Fibroblast of lung (primary cell): ENCODE measurements around the gene PHTF1. TPM values are rescaled to one million over a fixed set of nuclear protein-coding genes. Genes with fewer than 3 reads are reported as not detected.

Experiments
- DNase-seq, 2 donors: peaks; one replicate each; pipeline versions ENCODE4 v3.0.0 to v3.0.0-alpha.2; 2010; ENCODE audit warnings: low read depth in 2 of 2
- H2AFZ ChIP-seq: 2 replicates; pipeline ENCODE4 v1.5.1; 2012; ENCODE audit warnings: low read length, control low read depth, inconsistent platforms
- H3K27ac ChIP-seq: 2 replicates; pipeline ENCODE4 v1.5.1; 2011; ENCODE audit warnings: low read length, control low read depth; ENCODE audit not compliant: insufficient read depth
- H3K27me3 ChIP-seq: 2 replicates; pipeline ENCODE4 v1.5.1; 2011; ENCODE audit warnings: mild to moderate bottlenecking, low read length; ENCODE audit not compliant: control insufficient read depth, insufficient read depth
- H3K36me3 ChIP-seq: 2 replicates; pipeline ENCODE4 v1.5.1; 2011; ENCODE audit warnings: low read length; ENCODE audit not compliant: control insufficient read depth, insufficient read depth
- H3K4me1 ChIP-seq: 2 replicates; pipeline ENCODE4 v1.5.1; 2011; ENCODE audit warnings: low read length; ENCODE audit not compliant: control insufficient read depth, insufficient read depth; ENCODE audit errors: extremely low read depth
- H3K4me2 ChIP-seq: 2 replicates; pipeline ENCODE4 v1.5.1; 2011; ENCODE audit warnings: low read length, control low read depth; ENCODE audit not compliant: insufficient read depth; ENCODE audit errors: extremely low read depth
- H3K4me3 ChIP-seq, 4 experiments: fragments of 200-600 bp in 1 of 4; sonication (generic) in 1 of 4; replicated peaks in 1 of 4; 2 replicates each; pipeline ENCODE4 v1.5.1; 2011 to 2016; ENCODE audit warnings: low read length in 4 of 4, low read depth in 3 of 4, mild to moderate bottlenecking in 3 of 4, control low read depth in 2 of 4, inconsistent platforms in 1 of 4, mixed read lengths in 1 of 4; ENCODE audit not compliant: insufficient read depth in 1 of 4; ENCODE audit errors: control extremely low read depth in 1 of 4
- H3K79me2 ChIP-seq: 2 replicates; pipeline ENCODE4 v1.5.1; 2012; ENCODE audit warnings: mild to moderate bottlenecking, low read length, inconsistent platforms; ENCODE audit not compliant: control insufficient read depth, insufficient read depth
- H3K9ac ChIP-seq: 2 replicates; pipeline ENCODE4 v1.5.1; 2011; ENCODE audit warnings: mild to moderate bottlenecking, low read length, control low read depth; ENCODE audit not compliant: insufficient read depth
- H3K9me3 ChIP-seq: 2 replicates; pipeline ENCODE4 v1.5.1; 2012; ENCODE audit warnings: low read depth, low read length; ENCODE audit not compliant: control insufficient read depth, insufficient read depth
- H4K20me1 ChIP-seq: 2 replicates; pipeline ENCODE4 v1.5.1; 2011; ENCODE audit warnings: low read length; ENCODE audit not compliant: control insufficient read depth, insufficient read depth; ENCODE audit errors: extremely low read depth
- EZH2 ChIP-seq: IDR thresholded peaks from 2 replicates; pipeline ENCODE4 v1.5.1; 2012; ENCODE audit warnings: low read length, control low read depth, mild to moderate bottlenecking; ENCODE audit errors: missing control alignments
- polyA plus RNA-seq, 2 donors: library from polyadenylated mRNA; depleted of rRNA in 1 of 2; stranded (reverse) in 1 of 2; unstranded in 1 of 2; fragments of >200 nt; gene quantifications; 2 replicates each; pipeline ENCODE4 v1.2.1, GENCODE V29; 2011 to 2012; ENCODE audit warnings: missing spikeins in 1 of 2
- total RNA-seq: library from RNA; depleted of rRNA; stranded (reverse); fragments of >200 nt; gene quantifications from 2 replicates; pipeline ENCODE4 v1.2.1, GENCODE V29; 2014
- TF ChIP-seq, protein P1 (sequence below), 2 donors: IDR thresholded peaks in 1 of 2; conservative IDR thresholded peaks in 1 of 2; 1 replicate in 1 of 2; 2 replicates in 1 of 2; pipeline ENCODE4 v1.5.1; 2011 to 2012; ENCODE audit warnings: low read length in 2 of 2, control low read depth in 1 of 2, inconsistent platforms in 1 of 2, low read depth in 1 of 2, mild to moderate bottlenecking in 1 of 2

Gene PHTF1
- total and polyA plus RNA-seq, 2 donors (not counting 1 experiment from before 2014, with no cell fraction given), result 15.4 to 36.3 TPM

DNA sequence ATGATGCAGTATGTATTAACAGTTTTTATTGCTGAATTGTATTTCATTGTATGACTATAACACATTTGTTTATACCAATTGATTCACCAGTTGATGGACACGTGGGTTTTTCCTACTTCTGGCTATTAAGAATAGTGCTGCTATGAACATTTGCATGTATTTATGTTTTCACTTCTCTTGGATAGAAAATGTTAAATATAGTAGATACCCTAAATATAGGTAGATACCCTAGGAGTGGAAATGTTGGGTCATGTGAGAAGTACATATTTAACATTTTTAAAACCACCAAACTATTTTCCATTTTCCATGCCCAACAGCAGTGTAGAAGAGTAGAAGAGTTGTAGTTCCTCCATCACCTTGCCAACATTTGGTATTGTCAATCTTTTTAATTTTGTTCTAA is 7.8 kb downstream of the PHTF1 start:
- H2AFZ ChIP-seq, result no peak overlapping the region
- H3K9ac ChIP-seq, result no peak overlapping the region
- no peak for DNase-seq
- no peak overlapping the region for H3K27ac ChIP-seq
- H3K27me3 ChIP-seq, result no peaks in the 10 kb centered on the region
- no peak overlapping the region for H3K4me2 ChIP-seq
- H3K36me3 ChIP-seq, result no peaks in the 10 kb centered on the region
- no peak for TF ChIP-seq EZH2
- TF ChIP-seq, protein P1, sequence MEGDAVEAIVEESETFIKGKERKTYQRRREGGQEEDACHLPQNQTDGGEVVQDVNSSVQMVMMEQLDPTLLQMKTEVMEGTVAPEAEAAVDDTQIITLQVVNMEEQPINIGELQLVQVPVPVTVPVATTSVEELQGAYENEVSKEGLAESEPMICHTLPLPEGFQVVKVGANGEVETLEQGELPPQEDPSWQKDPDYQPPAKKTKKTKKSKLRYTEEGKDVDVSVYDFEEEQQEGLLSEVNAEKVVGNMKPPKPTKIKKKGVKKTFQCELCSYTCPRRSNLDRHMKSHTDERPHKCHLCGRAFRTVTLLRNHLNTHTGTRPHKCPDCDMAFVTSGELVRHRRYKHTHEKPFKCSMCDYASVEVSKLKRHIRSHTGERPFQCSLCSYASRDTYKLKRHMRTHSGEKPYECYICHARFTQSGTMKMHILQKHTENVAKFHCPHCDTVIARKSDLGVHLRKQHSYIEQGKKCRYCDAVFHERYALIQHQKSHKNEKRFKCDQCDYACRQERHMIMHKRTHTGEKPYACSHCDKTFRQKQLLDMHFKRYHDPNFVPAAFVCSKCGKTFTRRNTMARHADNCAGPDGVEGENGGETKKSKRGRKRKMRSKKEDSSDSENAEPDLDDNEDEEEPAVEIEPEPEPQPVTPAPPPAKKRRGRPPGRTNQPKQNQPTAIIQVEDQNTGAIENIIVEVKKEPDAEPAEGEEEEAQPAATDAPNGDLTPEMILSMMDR (conservative IDR thresholded peaks at IDR 0.05 in 1 of 2, IDR thresholded peaks at IDR 0.05 in 1 of 2; ENCODE audit: low read depth in 1 of 2, low read length in 2 of 2), result no peak
- H3K4me1 ChIP-seq, result no peaks in the 10 kb centered on the region
- H3K4me3 ChIP-seq, result no peak overlapping the region
- no peaks in the 10 kb centered on the region for H3K9me3 ChIP-seq
- H3K79me2 ChIP-seq, result peaks cover 2% of the 10 kb centered on the region
- H4K20me1 ChIP-seq, result no peaks in the 10 kb centered on the region

DNA sequence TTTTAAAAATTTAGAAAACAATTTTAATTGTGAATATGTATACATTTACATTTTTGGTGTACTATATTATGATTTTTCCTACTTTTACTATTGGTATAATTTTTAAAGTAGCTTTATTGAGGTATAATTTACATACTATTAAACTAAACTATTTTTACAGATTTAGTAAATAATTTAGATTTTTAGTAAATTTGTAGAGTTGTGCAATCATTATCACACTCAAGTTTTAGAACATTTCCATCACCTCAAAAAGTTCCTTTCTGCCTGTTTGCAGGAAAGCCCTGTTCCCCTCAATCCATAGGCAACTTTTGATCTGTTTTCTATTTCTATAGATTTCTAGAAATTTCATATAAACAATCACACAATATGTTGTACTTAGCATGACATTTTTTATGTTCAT is 8.2 kb downstream of the PHTF1 start:
- no peaks in the 10 kb centered on the region for H3K9me3 ChIP-seq
- DNase-seq, result no peak
- no peak overlapping the region for H3K9ac ChIP-seq
- no peaks in the 10 kb centered on the region for H3K4me1 ChIP-seq
- no peak overlapping the region for H3K4me3 ChIP-seq
- H3K27me3 ChIP-seq, result no peaks in the 10 kb centered on the region
- H3K36me3 ChIP-seq, result no peaks in the 10 kb centered on the region
- no peak overlapping the region for H3K27ac ChIP-seq
- TF ChIP-seq, protein P1 (conservative IDR thresholded peaks at IDR 0.05 in 1 of 2, IDR thresholded peaks at IDR 0.05 in 1 of 2; ENCODE audit: low read depth in 1 of 2, low read length in 2 of 2), result no peak
- no peak for TF ChIP-seq EZH2
- peaks cover 2% of the 10 kb centered on the region for H3K79me2 ChIP-seq
- no peak overlapping the region for H3K4me2 ChIP-seq
- no peak overlapping the region for H2AFZ ChIP-seq
- H4K20me1 ChIP-seq, result no peaks in the 10 kb centered on the region

DNA sequence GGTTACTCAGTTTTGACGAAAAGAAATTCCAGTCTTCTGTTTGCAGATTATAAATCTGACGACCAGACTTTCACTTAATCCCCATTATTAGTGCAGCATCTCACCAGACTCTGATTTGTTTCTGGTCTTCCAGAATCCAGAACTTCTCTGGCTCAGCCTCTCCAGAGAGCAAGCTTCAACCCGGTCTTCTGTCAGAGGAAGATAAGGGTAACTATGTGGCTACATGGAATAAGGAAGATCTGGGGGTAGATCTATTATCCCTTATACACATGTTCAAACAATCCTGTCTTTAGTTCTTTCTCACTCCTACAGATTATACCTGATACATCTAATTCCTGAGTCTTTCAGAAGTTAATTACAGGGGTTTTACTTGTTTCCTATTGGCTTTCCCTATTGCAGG is 9.9 kb downstream of the PHTF1 start:
- Histone ChIP-seq H3K4me3 (no peak overlapping the region), H3K9me3 (no peaks in the 10 kb centered on the region), H2AFZ (no peak overlapping the region), H3K27ac (no peak overlapping the region), H3K4me1 (no peaks in the 10 kb centered on the region), H3K36me3 (no peaks in the 10 kb centered on the region), H3K9ac (no peak overlapping the region), H4K20me1 (no peaks in the 10 kb centered on the region), H3K27me3 (no peaks in the 10 kb centered on the region), H3K79me2 (no peaks in the 10 kb centered on the region), H3K4me2 (no peak overlapping the region)
- DNase-seq, result no peak
- TF ChIP-seq, protein P1 (conservative IDR thresholded peaks at IDR 0.05 in 1 of 2, IDR thresholded peaks at IDR 0.05 in 1 of 2; ENCODE audit: low read depth in 1 of 2, low read length in 2 of 2), result no peak
- TF ChIP-seq EZH2, result no peak
